ENCODE measurements around the gene CYBA.

DNA sequence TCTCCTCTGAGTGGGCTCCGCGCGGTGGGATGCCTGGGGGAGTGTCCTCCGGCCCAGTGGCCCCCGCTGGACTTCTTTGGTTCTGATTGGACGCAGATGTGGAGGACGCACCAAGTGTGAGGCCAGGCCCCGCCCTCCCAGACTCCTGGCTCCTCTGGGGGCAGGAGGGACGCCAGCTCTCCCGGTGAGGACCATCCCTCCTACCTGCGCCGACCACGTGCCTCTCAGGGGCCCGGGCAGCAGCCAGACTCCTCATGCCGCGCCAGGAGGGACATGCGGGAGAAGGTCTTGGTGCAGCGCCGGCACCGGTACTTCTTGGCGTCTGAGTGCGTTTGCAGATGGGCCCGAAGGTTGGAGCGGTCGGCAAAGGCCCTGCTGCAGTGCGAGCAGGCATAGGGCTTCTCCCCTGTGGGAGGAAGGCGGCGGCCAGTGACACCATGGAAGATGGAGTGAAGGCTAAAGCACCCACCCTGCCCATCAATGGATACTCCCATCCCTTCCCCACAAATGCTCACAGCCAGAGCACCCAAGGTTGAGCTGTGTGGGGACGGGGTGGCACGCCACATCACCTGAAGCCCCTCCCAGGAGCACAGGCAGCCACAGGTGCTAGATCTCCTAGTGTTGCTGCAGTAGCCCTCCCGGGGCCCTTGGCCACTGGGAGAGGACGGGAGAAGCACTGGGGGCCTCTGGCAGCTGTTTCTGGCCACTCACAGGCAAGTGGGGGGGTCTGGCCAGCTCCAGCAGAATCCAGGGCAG lies 27.5 kb upstream of the CYBA start:
- no peak for TF ChIP-seq POLR2A (IDR thresholded peaks at IDR 0.05; ENCODE audit: low read length)
- TF ChIP-seq GATA1 (IDR thresholded peaks at IDR 0.05; ENCODE audit: low read depth, low read length) = no peak
